Measurements from ENCODE around the gene HOXA3. TPM values are rescaled to one million over a fixed set of nuclear protein-coding genes. Genes with fewer than 3 reads are reported as not detected.
A peak's percentile ranks its signal among the peaks of the same experiment; 100 is the strongest.

HOXA3 gene
- total RNA-seq, 2 experiments from 2014 or later: not detected

DNA sequence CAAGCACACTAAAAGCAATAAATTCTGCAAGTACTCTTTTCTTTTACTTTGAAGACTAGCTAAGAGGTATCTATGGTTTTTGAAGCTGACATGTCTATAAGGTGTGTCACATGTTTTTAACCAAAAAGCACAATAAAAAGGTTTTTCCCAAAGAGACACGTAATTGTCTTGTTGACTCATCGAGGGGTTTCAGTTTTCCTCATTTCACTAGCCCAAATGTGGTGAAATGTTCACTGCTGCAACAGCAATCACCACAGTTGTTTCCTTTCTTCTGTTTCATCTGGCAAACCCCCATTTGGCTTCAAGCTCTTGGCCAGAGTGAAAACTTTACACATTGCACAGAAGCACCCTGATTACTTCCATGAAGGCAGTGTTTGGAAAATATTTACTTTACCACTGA is 18.0 kb downstream of the HOXA3 start:
- intact Hi-C loops (cut with micrococcal nuclease): no loop called here
- ChIA-PET POLR2A (no interaction called here), CTCF (interaction anchor here (1.5 to 2.3 kb wide), 2 partner anchors 16 to 27 kb away, joined by 5 to 8 read pairs; no protein-coding TSS in a partner anchor)
- peaks cover 19% of the 10 kb centered on the region for H3K4me1 Mint-ChIP-seq (ENCODE audit: low read depth)
- H3K36me3 Mint-ChIP-seq (ENCODE audit: low read depth): peaks cover 3% of the 10 kb centered on the region
- TF ChIP-seq, protein P1, sequence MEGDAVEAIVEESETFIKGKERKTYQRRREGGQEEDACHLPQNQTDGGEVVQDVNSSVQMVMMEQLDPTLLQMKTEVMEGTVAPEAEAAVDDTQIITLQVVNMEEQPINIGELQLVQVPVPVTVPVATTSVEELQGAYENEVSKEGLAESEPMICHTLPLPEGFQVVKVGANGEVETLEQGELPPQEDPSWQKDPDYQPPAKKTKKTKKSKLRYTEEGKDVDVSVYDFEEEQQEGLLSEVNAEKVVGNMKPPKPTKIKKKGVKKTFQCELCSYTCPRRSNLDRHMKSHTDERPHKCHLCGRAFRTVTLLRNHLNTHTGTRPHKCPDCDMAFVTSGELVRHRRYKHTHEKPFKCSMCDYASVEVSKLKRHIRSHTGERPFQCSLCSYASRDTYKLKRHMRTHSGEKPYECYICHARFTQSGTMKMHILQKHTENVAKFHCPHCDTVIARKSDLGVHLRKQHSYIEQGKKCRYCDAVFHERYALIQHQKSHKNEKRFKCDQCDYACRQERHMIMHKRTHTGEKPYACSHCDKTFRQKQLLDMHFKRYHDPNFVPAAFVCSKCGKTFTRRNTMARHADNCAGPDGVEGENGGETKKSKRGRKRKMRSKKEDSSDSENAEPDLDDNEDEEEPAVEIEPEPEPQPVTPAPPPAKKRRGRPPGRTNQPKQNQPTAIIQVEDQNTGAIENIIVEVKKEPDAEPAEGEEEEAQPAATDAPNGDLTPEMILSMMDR (IDR thresholded peaks at IDR 0.05): no peak
- peak; percentile 55 for ATAC-seq
- no peak overlapping the region for H3K4me3 Mint-ChIP-seq
- no peak overlapping the region for H3K27ac Mint-ChIP-seq
- no peaks in the 10 kb centered on the region for H3K9me3 Mint-ChIP-seq
- H3K27me3 Mint-ChIP-seq: peaks cover 37% of the 10 kb centered on the region
- peak; percentile 39 for DNase-seq

DNA sequence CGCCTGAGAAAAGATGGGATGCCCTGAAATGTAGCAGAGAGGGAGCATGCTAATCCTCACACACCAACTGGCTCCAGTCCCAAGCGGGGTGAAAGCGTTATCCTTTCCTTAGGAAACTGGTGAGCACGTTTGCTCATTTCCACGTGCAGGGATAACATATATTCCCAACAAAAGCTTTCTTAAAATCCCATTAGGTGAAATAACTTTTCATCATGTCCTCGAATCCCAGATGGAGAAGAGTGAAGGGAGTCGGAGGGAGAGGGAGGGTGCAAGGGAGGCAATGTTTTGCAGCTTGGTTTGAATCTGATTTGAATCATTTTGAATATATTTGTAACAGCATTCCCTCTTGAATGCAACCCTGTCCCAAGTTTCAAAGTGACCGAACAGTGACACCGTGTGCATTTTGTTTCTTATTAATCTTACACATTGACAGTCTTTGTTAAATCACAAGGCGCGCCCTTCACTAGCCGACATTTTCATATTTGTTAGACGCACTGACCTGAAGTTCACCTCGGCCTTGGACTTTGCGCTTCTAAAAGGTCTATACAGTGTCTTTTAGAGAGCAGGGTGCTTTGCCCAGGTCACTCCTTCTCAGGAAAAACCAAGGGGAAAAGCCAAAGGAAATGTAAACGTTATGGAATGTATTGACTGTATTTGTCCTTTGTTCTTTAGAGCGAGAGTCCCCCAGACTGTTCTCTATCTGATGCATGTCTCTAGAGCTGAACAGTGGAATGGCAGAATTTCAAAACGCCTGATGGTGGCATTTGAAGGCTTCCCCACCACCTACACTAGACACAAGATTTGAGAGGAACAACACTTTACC is 18.8 kb downstream of the HOXA3 start:
- POLR2A ChIA-PET: no interaction called here
- no peak for ATAC-seq
- intact Hi-C loops (cut with micrococcal nuclease): no loop called here
- peaks cover 3% of the 10 kb centered on the region for H3K36me3 Mint-ChIP-seq (ENCODE audit: low read depth)
- H3K4me3 Mint-ChIP-seq: no peak overlapping the region
- peaks cover 37% of the 10 kb centered on the region for H3K27me3 Mint-ChIP-seq
- CTCF ChIA-PET: interaction anchor here (2.3 kb wide), 1 partner anchor 28 kb away, joined by 8 read pairs; no protein-coding TSS in a partner anchor
- no peaks in the 10 kb centered on the region for H3K9me3 Mint-ChIP-seq
- TF ChIP-seq, protein P1 (IDR thresholded peaks at IDR 0.05): no peak
- H3K27ac Mint-ChIP-seq: no peak overlapping the region
- DNase-seq: no peak
- H3K4me1 Mint-ChIP-seq (ENCODE audit: low read depth): peaks cover 19% of the 10 kb centered on the region

DNA sequence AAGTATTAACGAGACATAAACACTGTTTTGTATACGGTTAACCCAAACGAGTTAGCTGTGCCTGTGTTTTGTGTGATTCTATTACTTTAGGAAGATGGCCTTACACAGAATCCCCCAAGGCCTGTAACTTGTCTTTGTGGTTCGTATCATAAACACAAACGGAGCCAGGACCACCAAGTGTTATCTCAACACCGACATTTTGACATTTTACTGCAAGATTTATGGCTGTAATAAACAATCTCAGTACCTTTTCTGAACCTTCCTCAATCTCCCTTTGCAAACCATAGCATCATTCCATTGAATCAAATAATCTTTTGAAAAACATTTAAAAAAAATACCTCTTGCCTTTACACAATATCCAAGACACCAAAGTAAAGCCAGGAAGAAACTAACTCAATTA is 19.4 kb downstream of the HOXA3 start:
- Mint-ChIP-seq H3K4me1 (ENCODE audit: low read depth) (peaks cover 19% of the 10 kb centered on the region), H3K27ac (no peak overlapping the region), H3K36me3 (ENCODE audit: low read depth) (peaks cover 3% of the 10 kb centered on the region), H3K4me3 (no peak overlapping the region), H3K27me3 (peaks cover 37% of the 10 kb centered on the region), H3K9me3 (no peaks in the 10 kb centered on the region)
- no peak for DNase-seq
- intact Hi-C loops (cut with micrococcal nuclease): no loop called here
- ChIA-PET CTCF (interaction anchor here (1.5 to 2.3 kb wide), 2 partner anchors 22 to 29 kb away, joined by 4 to 8 read pairs; no protein-coding TSS in a partner anchor), POLR2A (no interaction called here)
- TF ChIP-seq, protein P1 (IDR thresholded peaks at IDR 0.05): no peak
- ATAC-seq: no peak

DNA sequence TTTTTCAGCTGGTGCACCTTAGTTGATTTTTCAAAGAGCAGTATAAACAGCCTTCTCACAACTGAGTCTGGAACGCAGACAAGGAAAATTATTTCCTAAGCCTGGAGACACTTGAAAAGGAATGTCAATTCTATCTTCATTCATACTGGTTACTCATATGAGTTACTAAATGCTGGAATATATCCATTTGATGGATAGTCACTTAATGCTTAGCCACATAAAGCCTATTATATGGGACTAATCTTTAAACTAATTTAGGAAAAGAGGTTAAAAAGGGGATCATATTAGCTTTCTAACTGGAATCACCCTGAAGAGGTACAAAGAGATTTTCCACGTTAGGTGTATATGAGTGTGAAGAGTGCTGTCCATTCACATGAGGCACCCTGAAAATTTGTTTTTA is 20.2 kb downstream of the HOXA3 start:
- no peaks in the 10 kb centered on the region for H3K9me3 Mint-ChIP-seq
- peaks cover 3% of the 10 kb centered on the region for H3K36me3 Mint-ChIP-seq (ENCODE audit: low read depth)
- DNase-seq (no peak), ATAC-seq (no peak)
- H3K27me3 Mint-ChIP-seq: peaks cover 32% of the 10 kb centered on the region
- ChIA-PET POLR2A (no interaction called here), CTCF (interaction anchor here (0.8 to 1.5 kb wide), 3 partner anchors 9 to 23 kb away, joined by 3 to 4 read pairs (median 3); no protein-coding TSS in a partner anchor)
- no peak overlapping the region for H3K4me3 Mint-ChIP-seq
- TF ChIP-seq, protein P1 (IDR thresholded peaks at IDR 0.05): no peak
- H3K27ac Mint-ChIP-seq: no peak overlapping the region
- H3K4me1 Mint-ChIP-seq (ENCODE audit: low read depth): peaks cover 19% of the 10 kb centered on the region
- intact Hi-C loops (cut with micrococcal nuclease): no loop called here

DNA sequence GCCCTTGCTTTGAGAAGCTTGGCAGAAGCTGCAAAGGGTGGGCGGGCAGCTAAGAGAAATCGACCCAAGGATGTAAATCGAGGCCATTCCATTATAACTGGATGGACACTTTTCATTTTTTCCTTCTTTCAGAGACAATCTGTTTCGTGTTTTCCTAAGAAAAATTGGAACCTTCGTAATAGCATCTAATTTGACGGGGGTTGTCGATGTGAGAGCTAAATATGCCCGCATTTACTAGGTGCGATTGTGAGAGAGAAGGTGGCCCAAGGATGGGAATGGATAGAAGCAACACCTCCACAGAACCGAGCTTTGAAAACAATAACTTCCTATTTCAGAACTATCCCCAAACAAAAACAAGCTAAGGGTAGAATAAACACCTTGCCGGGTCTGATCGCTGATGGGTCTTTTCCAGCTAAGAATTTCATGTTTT is 21.0 kb downstream of the HOXA3 start:
- POLR2A ChIA-PET: no interaction called here
- ATAC-seq (no peak), DNase-seq (no peak)
- no peaks in the 10 kb centered on the region for H3K9me3 Mint-ChIP-seq
- peaks cover 19% of the 10 kb centered on the region for H3K4me1 Mint-ChIP-seq (ENCODE audit: low read depth)
- TF ChIP-seq, protein P1 (IDR thresholded peaks at IDR 0.05): no peak
- peak overlapping the region; percentile 60 for H3K4me3 Mint-ChIP-seq
- peaks cover 3% of the 10 kb centered on the region for H3K36me3 Mint-ChIP-seq (ENCODE audit: low read depth)
- no peak overlapping the region for H3K27ac Mint-ChIP-seq
- intact Hi-C loops (cut with micrococcal nuclease): no loop called here
- CTCF ChIA-PET: interaction anchor here (0.8 to 1.5 kb wide), 4 partner anchors 10 to 24 kb away, joined by 3 to 5 read pairs (median 4); partner anchors contain the start of gene HOXA5
- peaks cover 32% of the 10 kb centered on the region for H3K27me3 Mint-ChIP-seq
